ENCODE measurements around the gene RPGR. TPM values are rescaled to one million over a fixed set of nuclear protein-coding genes. Genes with fewer than 3 reads are reported as not detected.

The RPGR gene
- total RNA-seq, 2 experiments from 2014 or later, result 7.0 to 7.1 TPM

GRCh38 chrX:38332505-38332904 is 5.2 kb upstream of the RPGR start:
- Mint-ChIP-seq H3K4me3 (no peak overlapping the region), H3K9me3 (no peaks in the 10 kb centered on the region), H3K27ac (no peak overlapping the region), H3K36me3 (ENCODE audit: low read depth) (no peaks in the 10 kb centered on the region), H3K27me3 (no peaks in the 10 kb centered on the region), H3K4me1 (ENCODE audit: low read depth) (peaks cover 10% of the 10 kb centered on the region)
- TF ChIP-seq CTCF (IDR thresholded peaks at IDR 0.05), result no peak
- intact Hi-C loops (cut with micrococcal nuclease), result no loop called here
- DNase-seq, result no peak
- POLR2A ChIA-PET, result no interaction called here
- CTCF ChIA-PET, result no interaction called here
- no peak for ATAC-seq

- POLR2A ChIA-PET, result interaction anchor here (1.3 to 2.0 kb wide), 2 partner anchors 9 to 233 kb away, joined by 4 to 9 read pairs; no protein-coding TSS in a partner anchor
Observed at GRCh38 chrX:38327775-38328081, 419 bp upstream of the RPGR start.

GRCh38 chrX:38326086-38326485 is 1.2 kb downstream of the RPGR start:
- no peak for DNase-seq
- TF ChIP-seq CTCF (IDR thresholded peaks at IDR 0.05), result no peak
- no peaks in the 10 kb centered on the region for H3K36me3 Mint-ChIP-seq (ENCODE audit: low read depth)
- POLR2A ChIA-PET, result interaction anchor here (0.9 to 2.0 kb wide), 2 partner anchors 8 to 14 kb away, joined by 3 to 9 read pairs; no protein-coding TSS in a partner anchor
- H3K4me3 Mint-ChIP-seq, result peak overlapping the region; percentile 84
- no peaks in the 10 kb centered on the region for H3K9me3 Mint-ChIP-seq
- CTCF ChIA-PET, result interaction anchor here (2.1 kb wide), 1 partner anchor 134 kb away, joined by 5 read pairs; no protein-coding TSS in a partner anchor
- H3K27ac Mint-ChIP-seq, result no peak overlapping the region
- no peak for ATAC-seq
- no peaks in the 10 kb centered on the region for H3K27me3 Mint-ChIP-seq
- intact Hi-C loops (cut with micrococcal nuclease), result loop anchor here (10.0 kb wide), 1 partner anchor 401 kb away; no protein-coding TSS in a partner anchor
- peaks cover 14% of the 10 kb centered on the region for H3K4me1 Mint-ChIP-seq (ENCODE audit: low read depth)

More at GRCh38 chrX:38327775-38328081, 419 bp upstream of the RPGR start:
- TF ChIP-seq CTCF (IDR thresholded peaks at IDR 0.05), result peak; percentile 14
- CTCF ChIA-PET, result interaction anchor here (1.0 to 2.1 kb wide), 6 partner anchors 10 to 582 kb away, joined by 3 to 10 read pairs (median 4); no protein-coding TSS in a partner anchor
- H3K36me3 Mint-ChIP-seq (ENCODE audit: low read depth), result no peaks in the 10 kb centered on the region
- H3K9me3 Mint-ChIP-seq, result no peaks in the 10 kb centered on the region
- intact Hi-C loops (cut with micrococcal nuclease), result loop anchor here (10.0 kb wide), 1 partner anchor 403 kb away; no protein-coding TSS in a partner anchor
- H3K27me3 Mint-ChIP-seq, result no peaks in the 10 kb centered on the region
- H3K4me3 Mint-ChIP-seq, result peak overlapping the region; percentile 84
- peaks cover 14% of the 10 kb centered on the region for H3K4me1 Mint-ChIP-seq (ENCODE audit: low read depth)
- DNase-seq (no peak), ATAC-seq (no peak)
- peak overlapping the region; percentile 90 for H3K27ac Mint-ChIP-seq

GRCh38 chrX:38320819-38321218 is 6.5 kb downstream of the RPGR start:
- intact Hi-C loops (cut with micrococcal nuclease), result loop anchor here (10.0 kb wide), 1 partner anchor 396 kb away; no protein-coding TSS in a partner anchor
- Mint-ChIP-seq H3K36me3 (ENCODE audit: low read depth) (no peaks in the 10 kb centered on the region), H3K4me3 (no peak overlapping the region), H3K27ac (no peak overlapping the region), H3K27me3 (no peaks in the 10 kb centered on the region), H3K4me1 (ENCODE audit: low read depth) (peaks cover 4% of the 10 kb centered on the region), H3K9me3 (no peaks in the 10 kb centered on the region)
- DNase-seq (no peak), ATAC-seq (no peak)
- no peak for TF ChIP-seq CTCF (IDR thresholded peaks at IDR 0.05)
- POLR2A ChIA-PET, result no interaction called here
- CTCF ChIA-PET, result no interaction called here

GRCh38 chrX:38318606-38319005 is 8.7 kb downstream of the RPGR start:
- Mint-ChIP-seq H3K4me1 (ENCODE audit: low read depth) (no peaks in the 10 kb centered on the region), H3K27me3 (no peaks in the 10 kb centered on the region), H3K27ac (no peak overlapping the region), H3K9me3 (no peaks in the 10 kb centered on the region), H3K4me3 (no peak overlapping the region), H3K36me3 (ENCODE audit: low read depth) (peaks cover 3% of the 10 kb centered on the region)
- intact Hi-C loops (cut with micrococcal nuclease), result no loop called here
- TF ChIP-seq CTCF (IDR thresholded peaks at IDR 0.05), result no peak
- ChIA-PET CTCF (interaction anchor here (1.4 kb wide), 1 partner anchor 15 kb away, joined by 3 read pairs; no protein-coding TSS in a partner anchor), POLR2A (interaction anchor here (0.6 to 2.4 kb wide), 2 partner anchors 8 to 114 kb away, joined by 3 to 9 read pairs; partner anchors contain the start of gene RPGR)
- ATAC-seq (no peak), DNase-seq (no peak)
